Measurements from ENCODE around the gene RANBP1.

The RANBP1 gene

DNA sequence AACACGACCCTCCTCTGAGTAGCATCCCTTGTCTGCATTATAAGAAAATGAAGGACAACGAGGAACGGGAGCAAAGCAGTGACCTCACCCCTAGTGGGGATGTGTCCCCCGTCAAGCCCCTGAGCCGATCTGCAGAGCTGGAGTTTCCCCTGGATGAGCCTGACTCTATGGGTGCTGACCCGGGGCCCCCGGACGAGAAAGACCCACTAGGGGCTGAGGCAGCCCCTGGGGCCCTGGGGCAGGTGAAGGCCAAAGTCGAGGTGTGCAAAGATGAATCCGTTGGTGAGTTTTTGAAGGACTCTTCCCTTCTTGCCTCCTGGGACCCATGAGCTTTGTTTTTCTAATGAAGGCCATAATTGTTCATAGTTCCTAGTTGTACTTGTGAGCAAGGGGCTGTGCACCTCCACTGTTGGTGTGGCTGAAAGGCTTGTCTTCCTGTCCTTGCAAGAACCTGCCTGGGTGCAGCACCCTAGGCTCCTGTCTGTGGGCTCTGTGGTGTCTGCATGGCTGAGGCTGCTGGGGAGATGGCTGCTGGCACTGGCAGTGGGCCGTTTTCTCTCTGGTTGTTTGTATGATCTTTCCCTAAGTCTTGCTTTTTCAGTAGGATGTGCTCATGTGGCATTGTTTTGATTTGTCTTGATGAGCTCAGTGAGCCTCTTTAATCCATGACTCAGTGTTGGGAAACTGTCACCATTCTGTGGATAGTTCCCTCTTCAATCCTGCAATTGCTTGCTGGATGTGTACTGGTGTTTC is 25.8 kb upstream of the RANBP1 start:
- Histone ChIP-seq H3K27ac (no peak overlapping the region), H3K4me3 (no peak overlapping the region)
- DNase-seq (ENCODE audit: low spot score): no peak
- TF ChIP-seq, protein P1, sequence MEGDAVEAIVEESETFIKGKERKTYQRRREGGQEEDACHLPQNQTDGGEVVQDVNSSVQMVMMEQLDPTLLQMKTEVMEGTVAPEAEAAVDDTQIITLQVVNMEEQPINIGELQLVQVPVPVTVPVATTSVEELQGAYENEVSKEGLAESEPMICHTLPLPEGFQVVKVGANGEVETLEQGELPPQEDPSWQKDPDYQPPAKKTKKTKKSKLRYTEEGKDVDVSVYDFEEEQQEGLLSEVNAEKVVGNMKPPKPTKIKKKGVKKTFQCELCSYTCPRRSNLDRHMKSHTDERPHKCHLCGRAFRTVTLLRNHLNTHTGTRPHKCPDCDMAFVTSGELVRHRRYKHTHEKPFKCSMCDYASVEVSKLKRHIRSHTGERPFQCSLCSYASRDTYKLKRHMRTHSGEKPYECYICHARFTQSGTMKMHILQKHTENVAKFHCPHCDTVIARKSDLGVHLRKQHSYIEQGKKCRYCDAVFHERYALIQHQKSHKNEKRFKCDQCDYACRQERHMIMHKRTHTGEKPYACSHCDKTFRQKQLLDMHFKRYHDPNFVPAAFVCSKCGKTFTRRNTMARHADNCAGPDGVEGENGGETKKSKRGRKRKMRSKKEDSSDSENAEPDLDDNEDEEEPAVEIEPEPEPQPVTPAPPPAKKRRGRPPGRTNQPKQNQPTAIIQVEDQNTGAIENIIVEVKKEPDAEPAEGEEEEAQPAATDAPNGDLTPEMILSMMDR (IDR thresholded peaks at IDR 0.05): no peak

DNA sequence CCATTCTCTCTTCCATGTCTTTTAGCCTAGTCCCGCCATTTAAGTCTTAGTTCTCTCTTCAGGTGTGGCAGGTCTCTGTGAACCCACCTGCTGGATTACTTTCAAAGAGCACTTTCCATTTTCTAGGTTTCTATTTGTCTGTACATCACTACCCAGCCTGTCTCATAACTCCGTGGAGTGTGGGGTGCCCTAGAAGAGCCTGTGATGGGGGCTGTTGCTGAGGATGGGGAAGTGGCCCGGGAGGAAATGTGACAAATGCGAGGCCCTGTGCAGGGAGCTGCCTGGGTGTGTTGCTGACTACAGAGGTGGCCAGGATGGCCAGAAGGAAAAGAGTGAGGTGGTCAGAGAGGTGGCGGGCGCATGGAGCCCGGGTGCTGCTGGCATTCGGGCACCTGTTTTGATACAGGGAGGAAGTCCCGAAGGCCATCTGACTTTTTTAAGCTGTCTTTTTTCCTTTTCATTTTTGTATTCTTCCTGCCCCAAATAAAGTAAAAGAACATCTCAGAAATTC is 25.1 kb upstream of the RANBP1 start:
- no peak overlapping the region for H3K4me3 ChIP-seq
- H3K27ac ChIP-seq: no peak overlapping the region
- TF ChIP-seq, protein P1 (IDR thresholded peaks at IDR 0.05): no peak
- DNase-seq (ENCODE audit: low spot score): no peak

DNA sequence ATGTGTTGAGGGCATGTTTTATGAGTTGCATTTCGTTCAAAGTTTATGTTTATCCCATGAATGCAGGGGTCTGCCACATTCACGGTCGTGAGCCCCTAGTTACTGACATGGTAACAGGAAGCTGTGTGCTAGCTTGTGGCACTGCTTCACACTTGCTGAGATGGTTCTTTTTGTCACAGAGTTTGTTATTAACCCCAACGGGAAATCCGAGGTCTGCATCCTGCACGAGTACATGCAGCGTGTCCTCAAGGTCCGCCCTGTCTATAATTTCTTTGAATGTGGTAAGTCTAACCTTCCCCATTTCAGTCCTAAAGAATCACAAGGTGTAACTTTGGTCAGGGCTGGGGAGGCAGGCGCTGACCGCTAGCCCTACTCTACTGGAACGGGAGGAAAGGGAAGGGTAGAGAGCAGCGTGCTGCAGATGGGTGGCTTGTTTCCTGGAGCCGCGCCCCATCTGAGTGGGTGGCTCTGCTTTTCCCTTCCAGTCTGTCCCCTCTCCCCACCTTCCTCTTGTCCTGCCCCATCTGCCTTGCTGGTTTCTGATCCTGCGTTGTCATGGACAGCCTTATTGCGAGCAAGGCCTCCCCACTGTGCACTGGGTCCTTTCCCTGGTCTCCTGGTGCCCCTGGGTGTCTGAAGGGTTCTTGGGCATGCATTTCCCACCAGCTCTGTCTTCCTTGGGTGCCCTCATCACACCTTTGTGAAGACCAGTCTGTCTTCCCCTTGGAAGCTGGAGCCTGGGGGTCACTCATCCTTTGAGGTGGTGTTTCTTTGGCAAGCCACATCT is 24.0 kb upstream of the RANBP1 start:
- no peak overlapping the region for H3K27ac ChIP-seq
- DNase-seq (ENCODE audit: low spot score): no peak
- TF ChIP-seq, protein P1 (IDR thresholded peaks at IDR 0.05): no peak
- H3K4me3 ChIP-seq: no peak overlapping the region

DNA sequence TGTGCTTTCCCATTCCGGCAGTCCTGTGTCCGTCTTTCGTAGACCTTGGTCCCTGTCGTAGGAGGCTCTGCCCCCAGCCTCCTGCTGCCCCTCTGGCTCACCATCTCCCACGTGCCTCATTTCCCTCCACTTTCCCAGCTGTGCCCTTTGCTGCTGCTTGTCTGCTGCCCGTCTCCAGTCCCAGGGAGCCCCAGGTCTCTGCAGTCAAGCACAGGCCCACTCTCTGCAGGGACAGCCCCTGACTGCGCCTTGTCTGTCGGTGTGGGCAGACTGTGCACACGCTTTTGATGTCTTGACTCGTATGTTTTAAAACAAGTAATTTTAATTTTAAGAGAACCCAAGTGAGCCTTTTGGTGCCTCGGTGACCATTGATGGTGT is 23.4 kb upstream of the RANBP1 start:
- no peak for DNase-seq (ENCODE audit: low spot score)
- H3K4me3 ChIP-seq: no peak overlapping the region
- TF ChIP-seq, protein P1 (IDR thresholded peaks at IDR 0.05): no peak
- H3K27ac ChIP-seq: no peak overlapping the region

DNA sequence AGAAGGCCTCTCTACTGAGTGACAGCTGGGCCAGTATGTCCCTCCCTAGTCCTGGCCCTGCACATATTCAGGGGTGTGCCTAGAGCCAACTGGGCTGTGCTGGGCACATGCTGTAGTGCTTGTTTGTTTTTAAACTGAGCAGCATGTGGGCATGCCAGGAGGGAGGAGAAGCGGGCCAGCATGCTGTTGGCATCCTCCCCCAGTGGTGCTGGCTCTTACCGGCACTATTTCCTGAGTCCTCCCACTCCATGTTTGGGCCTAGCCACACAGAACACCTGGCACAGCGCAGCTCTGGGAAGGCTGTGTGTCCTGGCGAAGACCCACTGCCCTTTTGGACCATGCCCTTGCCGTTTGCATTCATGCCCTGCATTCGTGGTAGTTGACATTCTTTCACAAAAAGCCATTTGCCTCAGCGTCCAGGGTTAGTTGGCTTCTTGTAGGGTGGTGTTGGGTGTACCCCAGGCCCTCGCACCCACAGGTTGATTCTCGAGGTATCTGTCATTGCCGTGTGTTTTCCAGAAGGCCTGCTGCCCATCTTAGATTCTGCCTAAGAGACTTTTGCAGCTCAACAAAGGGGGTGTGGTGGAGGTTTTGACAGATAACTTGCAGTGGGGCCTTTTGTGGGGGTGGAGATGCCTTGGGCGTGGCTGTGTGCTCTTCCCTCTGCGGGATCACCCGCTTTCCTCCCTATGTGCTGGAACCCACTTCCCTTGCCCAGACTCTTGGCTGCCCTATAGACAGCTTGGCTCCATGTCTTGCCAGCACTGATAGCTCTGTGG is 22.3 kb upstream of the RANBP1 start:
- no peak overlapping the region for H3K4me3 ChIP-seq
- H3K27ac ChIP-seq: no peak overlapping the region
- DNase-seq (ENCODE audit: low spot score): no peak
- TF ChIP-seq, protein P1 (IDR thresholded peaks at IDR 0.05): no peak

DNA sequence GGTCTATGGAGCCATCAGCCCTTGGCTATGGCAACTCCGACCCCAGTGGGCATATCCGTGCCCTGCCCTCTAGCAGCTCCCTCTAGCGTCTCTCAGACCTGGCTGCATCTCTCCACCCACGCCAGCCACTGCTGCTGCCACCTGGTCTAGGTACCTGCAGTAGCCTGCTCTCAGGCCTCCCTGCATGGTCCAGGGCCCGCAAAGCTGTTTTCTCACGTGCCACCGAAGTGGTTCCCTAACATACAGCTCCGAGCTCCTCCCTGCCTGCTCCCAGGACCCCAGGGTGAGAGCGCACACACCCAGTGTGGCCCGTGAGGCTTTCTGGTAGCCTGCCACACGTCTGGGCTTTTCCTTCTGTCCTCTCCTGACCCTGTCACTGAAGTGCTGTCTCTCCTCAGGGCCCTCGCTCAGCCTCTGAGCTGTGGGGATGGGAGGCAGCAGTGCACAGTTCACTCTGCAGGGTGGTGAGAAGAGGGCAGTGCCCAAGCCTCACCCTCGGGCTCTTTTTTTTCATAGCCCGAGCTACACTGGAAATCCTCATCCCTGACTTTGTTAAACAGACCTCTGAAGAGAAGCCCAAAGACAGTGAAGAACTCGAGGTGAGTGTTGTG is 21.6 kb upstream of the RANBP1 start:
- H3K4me3 ChIP-seq: no peak overlapping the region
- TF ChIP-seq, protein P1 (IDR thresholded peaks at IDR 0.05): no peak
- H3K27ac ChIP-seq: no peak overlapping the region
- no peak for DNase-seq (ENCODE audit: low spot score)
